HL-60 (cell line): Measurements from ENCODE around the gene SEC23B.

ENCODE experiments used
- DNase-seq, 2 experiments: peaks; one replicate each; pipeline ENCODE4 v3.0.0-alpha.2; 2010 to 2020; ENCODE audit warnings: low read depth in 1 of 2, low spot score in 1 of 2
- H3K27ac ChIP-seq: fragments of 250-450 bp; sonication (Bioruptor Pico); replicated peaks from 2 replicates; pipeline ENCODE4 v1.5.1; 2020; ENCODE audit warnings: mild to moderate bottlenecking, moderate library complexity
- H3K27me3 ChIP-seq: fragments of 250-450 bp; sonication (Bioruptor Pico); 2 replicates; pipeline ENCODE4 v1.5.1; 2021; ENCODE audit warnings: mild to moderate bottlenecking, moderate library complexity; ENCODE audit not compliant: insufficient read depth, poor library complexity, severe bottlenecking
- H3K4me3 ChIP-seq: replicated peaks from 2 replicates; pipeline ENCODE4 v1.5.1; 2011; ENCODE audit warnings: mild to moderate bottlenecking, control low read depth, low read length; ENCODE audit not compliant: insufficient read depth
- GABPA ChIP-seq: IDR thresholded peaks from 2 replicates; pipeline ENCODE4 v1.6.1; 2012; ENCODE audit warnings: low read depth
- POLR2AphosphoS5 ChIP-seq: IDR thresholded peaks from 2 replicates; pipeline ENCODE4 v1.6.1; 2012; ENCODE audit warnings: low read depth
- REST ChIP-seq: IDR thresholded peaks from 2 replicates; pipeline ENCODE4 v1.6.1; 2012; ENCODE audit warnings: low read depth; ENCODE audit not compliant: insufficient replicate concordance
- SPI1 ChIP-seq: IDR thresholded peaks from 2 replicates; pipeline ENCODE4 v1.6.1; 2012; ENCODE audit warnings: low read depth, mild to moderate bottlenecking, borderline replicate concordance
- TF ChIP-seq, protein P1 (sequence below): IDR thresholded peaks from one replicate; pipeline ENCODE4 v1.5.1; 2011; ENCODE audit warnings: low read length, control low read depth, inconsistent platforms; ENCODE audit not compliant: insufficient read depth

SEC23B gene

GRCh38 chr20:18537651-18538050 is 29.9 kb downstream of the SEC23B start:
- DNase-seq: no peak

GRCh38 chr20:18541741-18542140 is 34.0 kb downstream of the SEC23B start:
- TF ChIP-seq SPI1 (no peak), REST (no peak), GABPA (no peak)
- TF ChIP-seq, protein P1, sequence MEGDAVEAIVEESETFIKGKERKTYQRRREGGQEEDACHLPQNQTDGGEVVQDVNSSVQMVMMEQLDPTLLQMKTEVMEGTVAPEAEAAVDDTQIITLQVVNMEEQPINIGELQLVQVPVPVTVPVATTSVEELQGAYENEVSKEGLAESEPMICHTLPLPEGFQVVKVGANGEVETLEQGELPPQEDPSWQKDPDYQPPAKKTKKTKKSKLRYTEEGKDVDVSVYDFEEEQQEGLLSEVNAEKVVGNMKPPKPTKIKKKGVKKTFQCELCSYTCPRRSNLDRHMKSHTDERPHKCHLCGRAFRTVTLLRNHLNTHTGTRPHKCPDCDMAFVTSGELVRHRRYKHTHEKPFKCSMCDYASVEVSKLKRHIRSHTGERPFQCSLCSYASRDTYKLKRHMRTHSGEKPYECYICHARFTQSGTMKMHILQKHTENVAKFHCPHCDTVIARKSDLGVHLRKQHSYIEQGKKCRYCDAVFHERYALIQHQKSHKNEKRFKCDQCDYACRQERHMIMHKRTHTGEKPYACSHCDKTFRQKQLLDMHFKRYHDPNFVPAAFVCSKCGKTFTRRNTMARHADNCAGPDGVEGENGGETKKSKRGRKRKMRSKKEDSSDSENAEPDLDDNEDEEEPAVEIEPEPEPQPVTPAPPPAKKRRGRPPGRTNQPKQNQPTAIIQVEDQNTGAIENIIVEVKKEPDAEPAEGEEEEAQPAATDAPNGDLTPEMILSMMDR: no peak
- Histone ChIP-seq H3K27me3 (no peaks in the 10 kb centered on the region), H3K27ac (no peak overlapping the region), H3K4me3 (no peak overlapping the region)
- DNase-seq: no peak

More at GRCh38 chr20:18537651-18538050, 29.9 kb downstream of the SEC23B start:
- Histone ChIP-seq H3K27ac (no peak overlapping the region), H3K27me3 (no peaks in the 10 kb centered on the region), H3K4me3 (no peak overlapping the region)
- TF ChIP-seq POLR2AphosphoS5 (no peak), REST (no peak), SPI1 (no peak), GABPA (no peak)
- TF ChIP-seq, protein P1: no peak

- Histone ChIP-seq H3K27me3 (no peaks in the 10 kb centered on the region), H3K27ac (no peak overlapping the region), H3K4me3 (no peak overlapping the region)
- DNase-seq: no peak
- no peak for TF ChIP-seq SPI1
Measured at GRCh38 chr20:18543216-18543615, 35.5 kb downstream of the SEC23B start.

- DNase-seq: no peak
- H3K27ac ChIP-seq: no peak overlapping the region
- no peaks in the 10 kb centered on the region for H3K27me3 ChIP-seq
- TF ChIP-seq GABPA (no peak), POLR2AphosphoS5 (no peak), REST (no peak), SPI1 (no peak)
- TF ChIP-seq, protein P1: no peak
- no peak overlapping the region for H3K4me3 ChIP-seq
Measured at GRCh38 chr20:18543932-18544331, 36.2 kb downstream of the SEC23B start.
